T-helper 1 cell treated with Interleukin-12 subunit alpha and Interleukin-12 subunit beta and Interleukin-4 antibody, amounts not matched to agents 30 μg/mL and 1 μg/mL, for 36 hours (primary cell): ENCODE data around the gene MMP10.

Source experiments
- H3K27ac Mint-ChIP-seq: one replicate; pipeline ENCODE4 v1.8.0; 2021; ENCODE audit warnings: mild to moderate bottlenecking, mixed read lengths
- H3K27me3 Mint-ChIP-seq: one replicate; pipeline ENCODE4 v1.8.0; 2021; ENCODE audit warnings: low read depth, mixed read lengths
- H3K36me3 Mint-ChIP-seq: one replicate; pipeline ENCODE4 v1.8.0; 2021; ENCODE audit warnings: low read depth, mixed read lengths
- H3K4me1 Mint-ChIP-seq: one replicate; pipeline ENCODE4 v1.8.0; 2021; ENCODE audit warnings: low read depth, mixed read lengths
- H3K4me3 Mint-ChIP-seq: one replicate; pipeline ENCODE4 v1.8.0; 2021; ENCODE audit warnings: mild to moderate bottlenecking, moderate library complexity, mixed read lengths
- H3K9me3 Mint-ChIP-seq: one replicate; pipeline ENCODE4 v1.8.0; 2021; ENCODE audit warnings: mixed read lengths

MMP10 gene

DNA sequence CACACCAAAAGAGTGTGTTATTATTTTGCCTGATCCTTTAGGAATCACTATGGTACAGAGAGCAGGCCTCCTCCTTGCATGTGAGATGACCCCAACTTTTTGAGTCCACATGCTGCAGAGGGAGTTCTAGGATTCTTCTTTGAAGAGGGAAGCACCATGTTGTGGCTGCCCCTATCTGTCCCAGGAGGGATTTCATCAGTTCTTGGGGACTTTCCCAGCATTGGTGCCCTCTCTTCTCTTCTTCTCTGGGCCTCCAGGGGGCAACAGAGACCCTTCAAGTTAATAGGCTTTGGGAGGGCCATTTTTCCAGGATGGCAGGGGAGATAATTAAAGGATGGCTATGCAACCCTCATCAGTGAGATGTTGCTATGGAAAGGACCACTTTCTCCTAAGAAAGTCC, 14.0 kb upstream of the MMP10 start:
- Mint-ChIP-seq H3K36me3 (no peaks in the 10 kb centered on the region), H3K4me3 (no peak overlapping the region), H3K27me3 (peaks cover 3% of the 10 kb centered on the region), H3K9me3 (no peaks in the 10 kb centered on the region), H3K4me1 (peaks cover 1% of the 10 kb centered on the region), H3K27ac (no peak overlapping the region)

DNA sequence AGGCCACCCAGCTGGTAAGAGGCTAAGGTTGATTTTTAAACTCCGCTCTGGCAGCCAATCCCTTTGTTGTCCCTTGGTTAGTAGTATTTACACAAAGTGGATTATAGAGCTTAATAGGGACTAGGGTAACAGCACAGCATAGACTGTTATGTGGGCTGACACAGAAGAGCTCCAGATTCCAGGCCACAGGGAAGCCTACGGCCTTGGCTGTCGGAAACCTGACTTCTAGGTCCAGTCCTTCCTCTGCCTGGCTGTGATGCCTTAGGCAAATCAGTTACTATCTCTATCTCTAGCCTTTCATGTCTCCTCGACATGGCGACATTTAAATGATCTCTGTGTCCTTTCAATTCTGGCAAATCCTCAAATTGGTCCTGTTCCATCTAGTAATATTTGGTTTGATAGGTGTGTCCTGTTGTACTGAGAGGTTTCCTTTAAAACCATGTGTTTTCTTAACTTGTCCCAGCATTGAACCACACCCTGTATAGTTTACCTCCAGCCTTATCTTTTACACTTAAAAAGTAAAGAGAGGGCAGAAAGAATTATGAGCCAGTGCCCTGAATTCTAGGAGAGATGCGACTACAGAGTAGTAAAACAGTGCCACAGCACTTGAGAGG, 13.4 kb upstream of the MMP10 start:
- Mint-ChIP-seq H3K9me3 (no peaks in the 10 kb centered on the region), H3K4me3 (no peak overlapping the region), H3K4me1 (peaks cover 1% of the 10 kb centered on the region), H3K36me3 (no peaks in the 10 kb centered on the region), H3K27me3 (peaks cover 3% of the 10 kb centered on the region), H3K27ac (no peak overlapping the region)

DNA sequence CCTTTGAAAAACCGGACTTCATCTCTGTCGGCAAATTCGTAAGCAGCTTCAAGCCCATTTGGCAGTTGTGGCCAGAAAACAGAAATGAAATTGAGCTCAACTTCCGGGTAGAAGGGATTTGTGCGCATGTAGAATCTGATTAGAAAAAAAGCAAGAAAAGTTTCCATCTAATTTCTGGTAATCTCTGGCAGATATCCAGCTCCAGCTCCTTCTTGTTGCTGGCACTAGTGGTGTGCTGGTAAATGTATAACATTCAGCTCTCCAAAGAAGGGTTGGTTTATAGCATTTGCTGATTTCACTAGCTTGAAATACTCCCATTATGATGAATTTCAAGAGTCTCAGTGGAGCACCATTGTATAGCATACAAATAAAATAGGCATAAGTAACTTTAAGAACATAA, 12.2 kb upstream of the MMP10 start:
- Mint-ChIP-seq H3K36me3 (no peaks in the 10 kb centered on the region), H3K9me3 (no peaks in the 10 kb centered on the region), H3K4me3 (no peak overlapping the region), H3K27me3 (peaks cover 3% of the 10 kb centered on the region), H3K27ac (no peak overlapping the region), H3K4me1 (peaks cover 1% of the 10 kb centered on the region)

DNA sequence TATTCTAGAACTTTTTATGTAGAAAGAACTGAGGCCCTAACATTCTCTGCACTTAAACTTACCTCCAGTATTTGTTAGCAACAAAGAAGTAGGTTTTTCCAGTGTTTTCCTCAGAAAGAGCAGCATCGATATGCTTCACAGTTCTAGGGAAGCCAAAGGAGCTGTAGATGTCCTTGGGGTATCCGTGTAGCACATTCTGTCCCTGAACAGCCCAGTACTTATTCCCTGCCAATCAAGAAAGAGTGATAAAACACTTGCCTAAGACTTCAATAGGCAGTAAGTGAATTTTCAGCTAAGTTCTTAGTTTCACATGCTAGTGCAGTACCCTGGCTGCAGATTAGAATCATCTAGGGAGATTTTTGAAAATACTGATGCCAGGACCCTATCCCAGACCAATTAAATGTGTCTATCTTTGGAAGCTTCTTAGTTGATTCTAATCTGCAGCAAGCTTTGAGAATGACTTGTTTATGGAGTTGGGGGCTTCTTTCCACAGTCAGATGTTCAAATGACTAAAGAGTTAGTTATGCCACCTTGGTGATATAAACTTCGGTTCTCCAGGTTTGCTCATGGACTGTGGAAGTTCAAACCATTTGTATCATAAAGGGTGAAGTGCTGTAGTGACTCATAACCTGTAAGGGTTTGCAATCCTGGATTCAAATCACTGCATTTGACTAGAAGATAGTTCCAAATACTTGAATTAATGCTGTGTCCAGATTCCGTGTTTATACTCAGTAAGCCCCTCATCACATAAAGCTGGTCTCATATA, 11.0 kb upstream of the MMP10 start:
- H3K27ac Mint-ChIP-seq, result no peak overlapping the region
- H3K4me1 Mint-ChIP-seq, result peaks cover 1% of the 10 kb centered on the region
- no peak overlapping the region for H3K4me3 Mint-ChIP-seq
- H3K27me3 Mint-ChIP-seq, result no peaks in the 10 kb centered on the region
- no peaks in the 10 kb centered on the region for H3K36me3 Mint-ChIP-seq
- H3K9me3 Mint-ChIP-seq, result no peaks in the 10 kb centered on the region

DNA sequence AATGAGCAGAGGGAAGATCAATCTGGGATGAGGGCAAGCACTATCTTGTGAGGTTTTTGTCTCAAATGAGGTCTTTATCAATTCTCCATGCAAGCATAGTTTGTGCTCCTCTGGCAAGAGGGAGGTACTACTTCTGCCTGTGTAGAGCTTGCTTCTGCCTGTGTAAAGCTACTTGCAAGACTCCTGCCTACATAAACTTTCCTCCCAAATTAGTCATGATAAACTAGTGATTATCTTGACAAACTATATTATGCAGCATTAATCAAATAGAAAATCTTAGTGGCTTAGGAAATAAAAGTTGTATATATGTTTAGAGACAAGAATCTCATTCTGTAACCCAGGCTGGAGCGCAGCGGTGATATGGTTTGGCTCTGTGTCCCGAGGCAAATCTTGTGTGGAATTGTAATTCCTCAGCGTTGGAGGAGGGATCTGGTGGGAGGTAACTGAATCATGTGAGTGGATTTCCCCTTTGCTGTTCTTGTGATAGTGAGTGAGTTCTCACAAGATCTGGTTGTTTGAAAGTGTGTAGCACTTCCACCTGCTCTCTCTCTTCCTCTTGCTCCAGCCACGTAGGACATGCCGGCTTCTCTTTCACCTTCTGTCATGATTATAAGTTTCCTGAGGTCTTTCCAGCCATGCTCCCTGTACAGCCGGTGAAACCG, 8.0 kb upstream of the MMP10 start:
- no peaks in the 10 kb centered on the region for H3K36me3 Mint-ChIP-seq
- H3K4me1 Mint-ChIP-seq, result no peaks in the 10 kb centered on the region
- no peak overlapping the region for H3K4me3 Mint-ChIP-seq
- no peaks in the 10 kb centered on the region for H3K27me3 Mint-ChIP-seq
- H3K27ac Mint-ChIP-seq, result no peak overlapping the region
- no peaks in the 10 kb centered on the region for H3K9me3 Mint-ChIP-seq

DNA sequence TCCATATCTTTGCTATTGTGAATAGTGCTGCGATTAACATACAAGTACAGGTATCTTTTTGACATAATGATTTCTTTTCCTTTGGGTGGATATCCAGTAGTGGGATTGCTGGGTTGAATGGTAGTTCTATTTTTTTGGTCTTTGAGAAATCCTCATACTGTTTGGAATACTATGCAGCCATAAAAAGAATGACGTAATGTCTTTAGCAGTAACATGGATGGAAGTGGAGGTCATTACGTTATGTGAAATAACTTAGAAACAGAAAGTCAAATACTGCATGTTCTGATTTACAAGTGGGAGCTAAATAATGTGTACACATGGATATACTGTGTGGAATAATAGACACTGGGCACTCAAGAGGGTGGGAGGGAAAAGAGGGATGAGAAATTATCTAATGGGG, 4.0 kb upstream of the MMP10 start:
- no peaks in the 10 kb centered on the region for H3K36me3 Mint-ChIP-seq
- no peak overlapping the region for H3K4me3 Mint-ChIP-seq
- no peak overlapping the region for H3K27ac Mint-ChIP-seq

DNA sequence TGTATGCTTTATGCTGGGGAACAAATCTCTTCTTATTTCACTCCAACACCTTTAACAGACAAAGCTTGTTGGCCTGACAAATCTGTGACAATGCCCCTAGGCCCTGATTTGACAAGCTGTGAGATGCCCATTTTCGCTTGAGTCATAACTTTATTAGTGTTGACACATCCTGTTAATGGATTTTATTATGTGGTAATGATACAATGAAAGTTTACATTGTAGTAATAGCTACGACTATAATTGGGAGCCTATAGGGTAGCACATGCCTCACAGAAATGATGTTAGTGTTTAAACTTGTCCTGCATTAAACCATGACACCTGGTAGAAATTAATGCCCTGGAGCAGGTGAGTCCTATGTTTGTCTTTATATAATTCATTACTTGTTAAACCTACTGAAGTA, 3.3 kb upstream of the MMP10 start:
- no peaks in the 10 kb centered on the region for H3K36me3 Mint-ChIP-seq
- H3K27me3 Mint-ChIP-seq, result peaks cover 3% of the 10 kb centered on the region
- H3K4me1 Mint-ChIP-seq, result no peaks in the 10 kb centered on the region
- no peaks in the 10 kb centered on the region for H3K9me3 Mint-ChIP-seq
- no peak overlapping the region for H3K27ac Mint-ChIP-seq
- H3K4me3 Mint-ChIP-seq, result no peak overlapping the region

More for the DNA sequence above, 4.0 kb upstream of the MMP10 start:
- peaks cover 3% of the 10 kb centered on the region for H3K27me3 Mint-ChIP-seq
- no peaks in the 10 kb centered on the region for H3K4me1 Mint-ChIP-seq
- H3K9me3 Mint-ChIP-seq, result no peaks in the 10 kb centered on the region

DNA sequence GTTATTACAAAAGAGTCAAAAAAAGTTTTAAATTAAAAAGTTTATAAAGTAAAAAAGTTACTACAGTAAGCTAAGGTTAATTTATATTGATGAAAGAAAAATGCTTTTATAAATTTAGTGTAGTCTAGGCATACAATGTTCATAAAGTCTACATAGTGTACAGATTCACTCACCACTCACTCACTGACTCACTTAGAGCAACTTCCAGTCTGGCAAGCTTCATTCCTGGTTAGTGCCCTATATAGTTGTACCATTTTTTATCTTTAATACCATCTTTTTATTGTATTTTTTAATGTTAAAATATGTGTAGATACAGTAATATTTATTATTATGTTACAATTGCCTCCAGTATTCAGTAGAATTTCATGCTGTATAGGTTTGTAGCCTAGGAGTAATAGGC, 2.6 kb upstream of the MMP10 start:
- H3K36me3 Mint-ChIP-seq, result no peaks in the 10 kb centered on the region
- no peaks in the 10 kb centered on the region for H3K4me1 Mint-ChIP-seq
- H3K4me3 Mint-ChIP-seq, result no peak overlapping the region
- peaks cover 3% of the 10 kb centered on the region for H3K27me3 Mint-ChIP-seq
- no peaks in the 10 kb centered on the region for H3K9me3 Mint-ChIP-seq
- no peak overlapping the region for H3K27ac Mint-ChIP-seq

DNA sequence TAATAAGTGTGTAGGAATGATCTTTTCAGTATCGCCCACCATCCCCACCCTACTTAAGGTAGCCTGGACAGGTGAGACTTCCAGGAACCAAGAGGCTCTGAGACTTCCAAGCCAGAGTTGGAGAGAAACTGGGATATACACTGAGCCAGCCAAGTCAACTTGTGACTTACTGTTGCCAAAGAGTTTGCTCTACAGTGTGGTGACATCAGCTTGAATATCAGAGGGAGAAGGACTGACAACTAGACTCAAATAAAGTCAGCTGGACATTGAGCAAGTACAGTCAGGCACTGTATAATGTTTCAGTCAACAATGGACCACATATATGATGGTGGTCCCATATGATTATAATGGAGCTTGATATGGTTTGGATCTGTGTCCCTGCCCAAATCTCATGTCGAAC, 1.2 kb upstream of the MMP10 start:
- Mint-ChIP-seq H3K4me3 (no peak overlapping the region), H3K27me3 (peaks cover 9% of the 10 kb centered on the region), H3K4me1 (no peaks in the 10 kb centered on the region), H3K27ac (no peak overlapping the region), H3K36me3 (no peaks in the 10 kb centered on the region), H3K9me3 (no peaks in the 10 kb centered on the region)

DNA sequence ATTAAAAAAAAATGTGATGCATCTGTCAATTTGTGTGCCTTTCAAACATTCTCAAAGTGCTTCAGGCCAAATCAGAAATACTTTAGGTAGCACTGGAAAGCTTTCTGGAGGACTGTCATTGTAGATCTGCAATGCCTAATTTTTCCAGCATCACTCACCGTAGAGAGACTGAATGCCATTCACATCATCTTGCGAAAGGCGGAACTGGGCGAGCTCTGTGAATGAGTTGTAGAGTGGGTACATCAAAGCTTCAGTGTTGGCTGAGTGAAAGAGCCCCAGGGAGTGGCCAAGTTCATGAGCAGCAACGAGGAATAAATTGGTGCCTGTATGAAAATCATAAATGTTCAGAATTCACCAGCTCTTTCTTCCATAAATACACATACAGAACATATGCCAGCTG, 4.0 kb downstream of the MMP10 start:
- Mint-ChIP-seq H3K36me3 (no peaks in the 10 kb centered on the region), H3K4me1 (no peaks in the 10 kb centered on the region), H3K27ac (no peak overlapping the region), H3K4me3 (no peak overlapping the region), H3K9me3 (no peaks in the 10 kb centered on the region), H3K27me3 (peaks cover 15% of the 10 kb centered on the region)

DNA sequence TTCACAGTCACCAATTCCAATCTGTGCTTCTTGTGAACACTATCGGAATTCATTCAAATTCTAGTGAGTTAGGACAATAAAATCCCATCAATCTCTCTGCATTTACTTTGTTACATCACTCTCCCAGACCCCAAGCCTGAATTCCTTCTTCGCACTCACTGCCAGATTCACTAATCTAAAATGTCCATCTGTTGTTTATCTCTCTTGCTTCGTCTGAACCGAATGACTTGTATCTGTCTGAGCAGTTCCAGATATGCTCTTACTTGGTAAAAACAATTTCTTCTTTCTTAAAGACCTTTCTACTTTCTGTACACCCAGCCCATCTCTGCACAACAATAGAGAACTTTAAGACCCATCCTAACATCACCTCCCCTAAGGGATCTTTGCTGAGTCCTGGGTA, 7.0 kb downstream of the MMP10 start:
- no peak overlapping the region for H3K4me3 Mint-ChIP-seq
- no peak overlapping the region for H3K27ac Mint-ChIP-seq
- H3K27me3 Mint-ChIP-seq, result peaks cover 12% of the 10 kb centered on the region
- H3K36me3 Mint-ChIP-seq, result no peaks in the 10 kb centered on the region
- no peaks in the 10 kb centered on the region for H3K4me1 Mint-ChIP-seq
- H3K9me3 Mint-ChIP-seq, result no peaks in the 10 kb centered on the region

DNA sequence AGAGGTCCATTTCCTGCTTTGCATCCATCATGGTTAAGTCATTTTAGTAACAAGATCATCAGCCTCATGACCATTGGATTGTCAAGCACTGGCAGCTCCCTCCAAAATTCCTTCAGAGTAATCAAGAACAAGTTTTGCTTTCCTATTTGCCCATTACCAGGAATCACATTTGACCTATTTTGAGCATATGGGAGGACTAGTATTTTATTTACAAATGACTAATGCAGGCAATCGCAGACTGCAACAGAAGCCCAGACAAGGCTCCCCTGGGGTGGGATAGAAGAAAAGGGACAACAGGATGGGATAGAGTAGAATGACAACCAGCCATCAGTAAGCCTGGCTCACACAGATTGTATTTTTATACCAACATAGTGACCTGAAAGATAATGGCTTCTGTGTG, 9.1 kb downstream of the MMP10 start:
- H3K27me3 Mint-ChIP-seq, result peaks cover 6% of the 10 kb centered on the region
- H3K4me1 Mint-ChIP-seq, result no peaks in the 10 kb centered on the region
- no peaks in the 10 kb centered on the region for H3K9me3 Mint-ChIP-seq

DNA sequence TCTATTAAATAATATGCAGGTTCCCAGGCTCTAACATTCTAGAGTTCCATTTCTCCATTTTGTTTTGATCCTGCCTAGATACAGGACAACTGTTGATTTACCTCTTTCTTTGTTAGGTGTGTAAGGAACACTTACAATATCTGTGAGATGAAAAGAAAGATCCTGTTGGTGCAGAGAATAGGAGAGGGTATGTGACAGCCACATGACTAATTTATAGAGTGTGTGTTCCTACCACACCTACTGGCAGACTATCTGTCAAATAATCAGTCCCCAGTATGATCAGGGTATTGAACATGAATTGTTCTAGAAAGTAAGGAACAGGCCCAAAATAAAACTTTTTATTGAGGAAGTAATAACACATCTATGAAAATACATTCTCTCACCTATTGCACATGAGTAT, 10.2 kb downstream of the MMP10 start:
- Mint-ChIP-seq H3K4me3 (no peak overlapping the region), H3K27me3 (peaks cover 6% of the 10 kb centered on the region), H3K4me1 (no peaks in the 10 kb centered on the region), H3K36me3 (no peaks in the 10 kb centered on the region), H3K9me3 (no peaks in the 10 kb centered on the region), H3K27ac (no peak overlapping the region)

More for the DNA sequence above, 9.1 kb downstream of the MMP10 start:
- no peaks in the 10 kb centered on the region for H3K36me3 Mint-ChIP-seq
- H3K4me3 Mint-ChIP-seq, result no peak overlapping the region
- no peak overlapping the region for H3K27ac Mint-ChIP-seq

DNA sequence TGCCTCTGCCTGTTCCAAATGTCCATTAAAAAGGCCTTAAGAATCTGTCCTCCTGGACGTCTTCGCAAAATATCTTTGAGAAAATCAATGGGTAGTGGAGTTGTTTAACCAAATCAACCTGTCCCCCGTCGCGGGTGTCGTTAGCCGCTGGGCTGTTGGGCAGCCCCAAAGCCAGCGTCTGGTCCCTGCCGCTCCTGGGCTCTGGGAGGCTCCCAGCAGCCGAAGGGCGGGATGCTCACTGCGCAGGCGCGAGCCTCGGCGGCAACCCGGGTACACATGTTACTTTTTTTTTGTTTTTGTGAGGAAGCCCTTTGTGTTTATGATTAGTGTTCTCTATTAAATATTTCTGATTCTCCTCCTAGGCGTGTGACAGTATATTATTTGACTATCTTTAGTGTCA, 12.6 kb downstream of the MMP10 start:
- Mint-ChIP-seq H3K27ac (no peak overlapping the region), H3K9me3 (no peaks in the 10 kb centered on the region), H3K4me1 (no peaks in the 10 kb centered on the region), H3K27me3 (no peaks in the 10 kb centered on the region), H3K4me3 (no peak overlapping the region), H3K36me3 (no peaks in the 10 kb centered on the region)

DNA sequence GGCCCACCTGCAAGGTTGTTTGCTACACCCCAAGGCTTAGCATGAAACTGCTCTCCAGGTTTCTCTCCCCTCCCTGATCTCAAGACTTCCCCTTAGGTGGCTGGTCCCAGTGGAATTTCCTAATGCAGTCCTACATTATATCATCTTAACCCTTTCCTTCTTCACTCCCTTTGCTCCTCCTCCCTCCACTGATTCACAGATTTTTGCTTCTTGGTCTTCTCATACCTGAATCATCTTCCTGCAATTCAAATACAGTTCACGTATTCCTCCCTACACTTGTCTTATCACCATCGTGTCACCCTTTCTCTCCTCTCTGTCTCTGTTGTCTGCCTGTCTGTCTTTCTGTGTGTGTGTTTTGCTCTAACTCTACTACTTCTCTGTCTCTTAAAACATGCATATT, 17.0 kb downstream of the MMP10 start:
- no peak overlapping the region for H3K4me3 Mint-ChIP-seq
- peaks cover 2% of the 10 kb centered on the region for H3K27me3 Mint-ChIP-seq
- no peaks in the 10 kb centered on the region for H3K36me3 Mint-ChIP-seq
- H3K27ac Mint-ChIP-seq, result no peak overlapping the region
- no peaks in the 10 kb centered on the region for H3K4me1 Mint-ChIP-seq
- H3K9me3 Mint-ChIP-seq, result no peaks in the 10 kb centered on the region
